HepG2 (cell line): ENCODE measurements around the gene MXD3. TPM values are rescaled to one million over a fixed set of nuclear protein-coding genes. Genes with fewer than 3 reads are reported as not detected.
A peak's percentile ranks its signal among the peaks of the same experiment; 100 is the strongest.

ENCODE experiments used
- ATF7-NPFF ChIP-seq: sonication (generic); formaldehyde crosslinking; IDR thresholded peaks from 2 replicates; pipeline ENCODE4 v1.8.1; 2023; ENCODE audit warnings: mild to moderate bottlenecking, low read depth, missing genetic modification reagents, moderate library complexity
- CC2D1A ChIP-seq: sonication (generic); formaldehyde crosslinking; IDR thresholded peaks from 2 replicates; pipeline ENCODE4 v1.8.1; 2023; ENCODE audit warnings: mild to moderate bottlenecking, missing genetic modification reagents
- CHCHD3 ChIP-seq: sonication (generic); formaldehyde crosslinking; IDR thresholded peaks from 2 replicates; pipeline ENCODE4 v1.8.0; 2022; ENCODE audit warnings: mild to moderate bottlenecking, missing genetic modification reagents, moderate library complexity
- ELK4 ChIP-seq: sonication (generic); formaldehyde crosslinking; IDR thresholded peaks from 2 replicates; pipeline ENCODE4 v1.9.0; 2021; ENCODE audit warnings: missing genetic modification reagents, borderline replicate concordance
- HDAC6 ChIP-seq: fragments of 200-600 bp; sonication (generic); IDR thresholded peaks from 2 replicates; pipeline ENCODE4 v1.7.0; 2017; ENCODE audit warnings: mild to moderate bottlenecking, antibody characterized with exemption, low read length, low read depth
- PLRG1 ChIP-seq: fragments of 450-650 bp; conservative IDR thresholded peaks from 2 replicates; pipeline ENCODE4 v1.6.1; 2016
- SIX1 ChIP-seq: sonication (generic); formaldehyde crosslinking; IDR thresholded peaks from 2 replicates; pipeline ENCODE4 v1.4.0; 2020; ENCODE audit warnings: missing genetic modification reagents, borderline replicate concordance
- SIX4 ChIP-seq: sonication (generic); formaldehyde crosslinking; IDR thresholded peaks from 2 replicates; pipeline ENCODE4 v1.4.0; 2020; ENCODE audit warnings: missing genetic modification reagents
- TSC22D2 ChIP-seq: sonication (generic); formaldehyde crosslinking; IDR thresholded peaks from 2 replicates; pipeline ENCODE4 v1.5.1; 2020; ENCODE audit warnings: missing genetic modification reagents, mild to moderate bottlenecking, borderline replicate concordance
- ZNF142 ChIP-seq: sonication (generic); formaldehyde crosslinking; IDR thresholded peaks from 2 replicates; pipeline ENCODE4 v1.4.0; 2020; ENCODE audit warnings: missing genetic modification reagents
- ZNF207 ChIP-seq: fragments of 450-650 bp; IDR thresholded peaks from 2 replicates; pipeline ENCODE4 v1.6.1; 2016; ENCODE audit warnings: antibody characterized with exemption, borderline replicate concordance
- ZNF264 ChIP-seq: sonication (generic); formaldehyde crosslinking; IDR thresholded peaks from 2 replicates; pipeline ENCODE4 v1.4.0; 2020; ENCODE audit warnings: missing genetic modification reagents
- ZNF276 ChIP-seq: sonication (generic); formaldehyde crosslinking; IDR thresholded peaks from 2 replicates; pipeline ENCODE4 v1.4.0; 2020; ENCODE audit warnings: mild to moderate bottlenecking, low read depth, missing genetic modification reagents
- ZNF354B ChIP-seq: sonication (generic); formaldehyde crosslinking; IDR thresholded peaks from 2 replicates; pipeline ENCODE4 v1.8.0; 2022; ENCODE audit warnings: mild to moderate bottlenecking, missing genetic modification reagents
- ZNF451 ChIP-seq: sonication (generic); formaldehyde crosslinking; IDR thresholded peaks from 2 replicates; pipeline ENCODE4 v1.5.0; 2020; ENCODE audit warnings: mild to moderate bottlenecking, missing genetic modification reagents
- ZNF460 ChIP-seq: sonication (generic); formaldehyde crosslinking; IDR thresholded peaks from 2 replicates; pipeline ENCODE4 v1.5.1; 2020; ENCODE audit warnings: missing genetic modification reagents, mild to moderate bottlenecking, borderline replicate concordance
- ZNF770 ChIP-seq: sonication (generic); formaldehyde crosslinking; IDR thresholded peaks from 2 replicates; pipeline ENCODE4 v1.5.0; 2020; ENCODE audit warnings: mild to moderate bottlenecking, missing genetic modification reagents
- ZNF841 ChIP-seq: sonication (generic); formaldehyde crosslinking; IDR thresholded peaks from 2 replicates; pipeline ENCODE4 v1.8.1; 2023; ENCODE audit warnings: missing genetic modification reagents, borderline replicate concordance
- polyA plus RNA-seq, 8 experiments: library from polyadenylated mRNA; depleted of rRNA in 3 of 8; stranded (reverse) in 7 of 8; unstranded in 1 of 8; fragments of >200 nt; fragmentation: Illumina TruSeq in 4 of 8; extraction: Trizol in 4 of 8; gene quantifications; 2 replicates each; pipeline versions ENCODE4 v1.2.1 to v1.2.3, GENCODE V29; 2011 to 2016; ENCODE audit warnings: low read depth in 4 of 8, missing spikeins in 1 of 8, mixed read lengths in 1 of 8; ENCODE audit not compliant: insufficient read depth in 1 of 8
- total RNA-seq, 5 experiments: library from RNA; depleted of rRNA; stranded (reverse); fragments of >200 nt; fragmentation: Illumina TruSeq; extraction: Trizol; gene quantifications; 2 replicates each; pipeline ENCODE4 v1.2.3, GENCODE V29; 2016; ENCODE audit warnings: low read depth in 1 of 5

MXD3 gene
- total and polyA plus RNA-seq, 2 of the 13 experiments (the other 11 are each of a cell fraction or from before 2014, with no cell fraction given): 10.5 to 12.8 TPM

- TF ChIP-seq ZNF770 (no peak), ZNF451 (CRISPR knock-in tag) (no peak), ZNF276 (CRISPR knock-in tag) (no peak), ELK4 (CRISPR knock-in tag) (no peak), ZNF841 (CRISPR knock-in tag) (peak; percentile 46; the same call in 1 of the 2 replicates), TSC22D2 (no peak), ZNF460 (CRISPR knock-in tag) (no peak), ZNF264 (no peak), ATF7-NPFF (peak; percentile 83), SIX4 (CRISPR knock-in tag) (no peak), ZNF354B (CRISPR knock-in tag) (no peak), ZNF142 (CRISPR knock-in tag) (0 out of 2 replicates have a peak, but pooled peaks have one; percentile 22), CC2D1A (CRISPR knock-in tag) (0 out of 2 replicates have a peak, but pooled peaks have one; percentile 5), PLRG1 (no peak), SIX1 (CRISPR knock-in tag) (no peak), CHCHD3 (0 out of 2 replicates have a peak, but pooled peaks have one; percentile 72), ZNF207 (no peak), HDAC6 (no peak)
Measured at GRCh38 chr5:177311723-177312648, at the start of gene MXD3 (continued).
